HG03378 (cell line): ENCODE measurements around the gene NQO1.

ENCODE experiments used
- ATAC-seq: cut with Tn5 transposase; IDR thresholded peaks from one replicate; pipeline ENCODE4 v1.9.1; 2021; ENCODE audit warnings: mild to moderate bottlenecking, moderate library complexity; ENCODE audit not compliant: unreplicated experiment

Gene NQO1

DNA sequence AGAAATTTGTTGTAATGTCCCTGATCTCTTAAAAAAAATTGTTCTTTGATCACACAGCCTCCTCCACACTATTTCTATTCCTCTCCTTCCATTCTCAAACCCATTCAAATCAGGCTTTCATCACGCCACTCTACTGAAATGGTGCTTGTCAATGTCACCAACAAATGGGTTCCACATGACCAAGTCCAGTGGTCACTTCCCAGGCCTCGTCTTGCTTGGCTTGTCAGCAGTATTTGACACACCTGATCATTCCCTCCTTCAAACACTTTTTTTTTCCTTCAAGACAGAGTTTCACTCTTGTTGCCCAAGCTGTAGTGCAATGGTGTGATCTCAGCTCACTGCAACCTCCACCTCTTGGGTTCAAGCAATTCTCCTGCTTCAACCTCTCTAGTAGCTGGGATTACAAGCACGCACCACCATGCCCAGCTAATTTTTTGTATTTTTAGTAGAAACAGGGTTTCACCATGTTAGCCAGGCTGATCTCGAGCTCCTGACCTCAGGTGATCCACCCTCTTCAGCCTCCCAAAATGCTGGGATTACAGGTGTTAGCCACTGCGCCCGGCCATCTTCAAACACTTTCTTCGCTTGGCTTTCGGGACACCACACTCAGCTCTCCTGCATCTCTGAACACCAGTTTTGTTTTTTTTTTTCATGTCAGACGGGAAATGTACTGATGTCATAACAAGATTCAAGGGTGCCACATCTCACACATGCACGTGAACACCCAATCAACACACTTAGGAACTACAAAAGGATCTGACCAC lies 18.3 kb downstream of the NQO1 start:
- ATAC-seq, result no peak

DNA sequence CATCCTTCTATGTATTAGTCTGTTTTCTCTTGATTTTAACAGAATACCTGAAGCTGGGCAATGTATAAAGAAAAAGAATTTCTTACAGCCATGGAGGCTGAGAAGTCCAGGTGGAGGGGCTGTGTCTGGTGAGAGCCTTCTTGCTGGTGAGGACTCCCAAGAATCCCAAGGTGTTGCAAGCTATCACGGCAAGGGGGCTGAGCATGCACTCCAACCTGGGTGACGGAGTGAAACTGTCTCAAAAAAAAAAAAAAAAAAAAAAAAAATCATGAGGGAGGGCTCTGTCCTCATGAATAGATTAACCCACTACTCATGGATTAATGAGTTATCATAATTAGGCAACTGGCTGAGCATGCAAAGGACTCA lies 19.4 kb downstream of the NQO1 start:
- ATAC-seq, result no peak

DNA sequence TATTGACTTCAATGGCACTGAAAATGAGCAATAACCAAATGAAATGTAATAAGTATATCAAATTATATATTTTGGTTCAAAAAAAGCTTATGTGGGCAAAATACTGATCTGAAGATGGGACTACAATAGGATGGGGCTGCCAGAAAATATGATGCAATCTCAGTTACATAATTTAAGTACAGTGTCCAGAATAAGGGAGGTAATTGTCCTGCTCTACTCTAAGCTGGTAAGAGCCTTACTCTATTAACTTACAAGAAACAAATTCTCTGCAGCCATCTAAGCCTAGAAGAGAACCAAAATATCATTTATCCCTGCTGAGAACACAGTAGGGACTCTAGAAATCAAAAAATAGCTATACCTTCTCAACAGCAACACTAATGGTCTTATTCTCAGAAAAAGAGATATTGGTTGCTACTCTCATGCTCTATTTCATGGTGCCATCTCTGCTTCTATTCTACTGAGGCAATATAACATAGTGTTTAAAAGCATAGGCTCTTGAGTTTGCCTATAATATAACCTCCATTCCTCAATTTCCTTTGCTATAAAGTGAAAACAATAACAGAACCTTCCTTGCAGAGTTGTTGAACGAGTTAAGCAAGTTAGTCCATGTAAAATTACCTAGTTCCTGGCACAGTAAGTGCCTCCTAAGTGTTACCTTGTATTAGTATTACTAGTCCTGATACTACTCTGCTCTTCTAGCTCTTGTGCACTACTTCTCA lies 19.9 kb downstream of the NQO1 start:
- no peak for ATAC-seq

- no peak for ATAC-seq
Observed at GRCh38 chr16:69703638-69704037, 22.7 kb downstream of the NQO1 start.

DNA sequence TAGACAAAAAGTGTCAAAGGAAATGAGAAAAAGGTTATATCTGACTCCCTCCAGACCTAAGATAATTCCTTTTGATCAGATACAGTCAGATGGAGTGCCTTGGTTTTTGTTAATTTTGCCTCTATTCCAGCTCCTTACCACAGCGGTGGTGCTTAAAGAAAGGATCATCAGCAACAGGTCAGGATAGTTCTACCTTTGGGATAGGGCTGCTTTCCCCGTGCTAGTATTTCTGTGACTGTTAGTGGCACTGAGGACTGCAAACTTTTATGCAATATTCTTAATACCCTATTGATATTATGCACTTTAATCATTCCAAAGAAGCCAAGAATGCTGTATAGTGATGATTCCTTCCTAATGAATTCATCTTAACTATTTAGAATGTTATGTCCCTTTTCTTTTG lies 24.5 kb downstream of the NQO1 start:
- ATAC-seq, result no peak

DNA sequence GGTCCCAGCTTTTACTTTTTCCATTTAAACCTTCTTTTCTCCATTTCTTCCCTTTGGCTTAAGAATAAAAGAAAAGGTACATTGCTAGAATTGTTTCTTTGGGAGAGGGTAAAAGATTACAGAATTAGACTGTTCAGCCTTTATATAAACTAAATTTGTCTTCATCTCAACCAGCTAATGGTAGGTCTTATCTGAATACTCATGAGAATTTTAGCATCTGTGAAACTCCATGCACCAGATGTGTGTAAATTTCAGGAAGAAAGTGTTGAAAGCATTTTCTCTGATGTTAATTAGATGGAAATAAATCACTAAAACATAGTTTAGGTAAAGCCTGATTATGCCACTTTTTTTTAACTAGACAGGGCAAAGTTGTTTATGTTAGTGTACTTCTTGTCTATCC lies 24.9 kb downstream of the NQO1 start:
- no peak for ATAC-seq

GRCh38 chr16:69699915-69700314 lies 26.4 kb downstream of the NQO1 start:
- no peak for ATAC-seq

DNA sequence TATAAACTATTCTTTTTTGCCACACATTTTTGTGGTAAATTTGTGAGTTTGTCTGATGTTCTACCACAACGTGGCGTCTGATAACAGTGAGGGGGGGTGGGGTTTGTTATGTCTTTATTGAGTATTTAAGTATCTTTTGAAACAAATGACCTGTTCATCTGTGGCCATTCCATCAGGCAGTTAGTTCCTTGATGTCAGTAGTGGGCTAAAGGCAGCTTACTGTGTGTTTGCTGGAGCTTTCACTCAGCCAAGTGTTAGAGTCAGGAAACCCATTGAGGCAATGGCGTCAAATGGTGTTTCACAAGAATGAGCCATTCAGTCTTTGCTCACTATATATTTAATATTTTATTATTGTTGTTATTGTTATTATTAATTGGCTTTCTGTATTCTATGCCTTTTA lies 28.0 kb downstream of the NQO1 start:
- no peak for ATAC-seq

DNA sequence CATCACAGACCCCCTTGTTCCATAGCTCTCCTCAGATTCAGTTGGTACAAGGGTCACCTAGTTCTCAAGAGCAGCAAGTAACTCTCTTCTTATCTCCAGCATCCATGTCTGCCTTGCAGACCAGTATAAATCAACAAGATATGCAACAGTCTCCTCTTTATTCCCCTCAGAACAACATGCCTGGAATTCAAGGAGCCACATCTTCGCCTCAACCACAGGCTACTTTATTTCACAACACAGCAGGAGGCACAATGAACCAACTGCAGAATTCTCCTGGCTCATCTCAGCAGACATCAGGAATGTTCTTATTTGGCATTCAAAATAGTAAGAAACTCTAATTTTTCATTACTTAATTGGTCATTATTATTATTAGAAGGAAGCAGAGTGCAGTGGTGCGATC lies 32.4 kb downstream of the NQO1 start:
- no peak for ATAC-seq

GRCh38 chr16:69691980-69692911 lies 34.1 kb downstream of the NQO1 start:
- ATAC-seq, result no peak

- no peak for ATAC-seq
Observed at GRCh38 chr16:69688589-69688988, 37.8 kb downstream of the NQO1 start.

- ATAC-seq, result no peak
Observed at GRCh38 chr16:69680358-69680757, 46.0 kb downstream of the NQO1 start.

GRCh38 chr16:69672998-69673713 lies 53.2 kb downstream of the NQO1 start:
- no peak for ATAC-seq

- no peak for ATAC-seq
Observed at GRCh38 chr16:69672315-69672997, 53.9 kb downstream of the NQO1 start.

- ATAC-seq, result no peak
Observed at GRCh38 chr16:69669577-69669976, 56.8 kb downstream of the NQO1 start.

DNA sequence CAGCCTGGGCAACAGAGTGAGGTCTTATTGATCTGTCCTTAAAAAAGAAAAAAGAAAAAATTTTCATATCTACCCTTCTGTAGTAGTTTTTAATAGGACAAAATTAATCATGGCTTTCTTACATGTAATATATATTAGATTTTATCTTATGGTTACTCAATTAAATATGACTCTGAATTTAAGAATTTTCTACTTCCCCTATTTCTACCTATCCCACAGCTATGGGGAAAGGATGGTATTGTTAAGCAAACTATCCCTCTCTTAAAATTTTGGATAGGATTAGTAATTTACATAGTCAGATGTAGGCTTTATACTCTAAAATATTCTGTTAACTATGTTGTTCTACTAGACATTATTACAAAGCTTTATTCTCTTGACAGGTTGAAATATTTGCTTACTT lies 62.5 kb downstream of the NQO1 start:
- ATAC-seq, result no peak

- ATAC-seq, result no peak
Observed at GRCh38 chr16:69662901-69663300, 63.5 kb downstream of the NQO1 start.

- ATAC-seq, result no peak
Observed at GRCh38 chr16:69660166-69660565, 66.2 kb downstream of the NQO1 start.
